K562 (cell line): ENCODE measurements around the gene WDR47. TPM values are rescaled to one million over a fixed set of nuclear protein-coding genes. Genes with fewer than 3 reads are reported as not detected.
A peak's percentile ranks its signal among the peaks of the same experiment; 100 is the strongest.

Experiments used
- ARID2 ChIP-seq: fragments of 450-650 bp; IDR thresholded peaks from 2 replicates; pipeline ENCODE4 v1.6.1; 2017; ENCODE audit warnings: antibody characterized with exemption, mild to moderate bottlenecking
- BHLHE40 ChIP-seq: IDR thresholded peaks from 2 replicates; pipeline ENCODE4 v1.6.1; 2011; ENCODE audit warnings: low read length, improper control_type of control experiment
- CEBPG ChIP-seq, 3 experiments: fragments of 200-800 bp in 1 of 3; sonication (Bioruptor generic) in 1 of 3; sonication (generic) in 1 of 3; formaldehyde crosslinking in 1 of 3; IDR thresholded peaks in 2 of 3; conservative IDR thresholded peaks in 1 of 3; 2 replicates each; pipeline versions ENCODE4 v1.6.1 to v1.8.0; 2016 to 2022; ENCODE audit warnings: missing compliant biosample characterization in 2 of 3, missing genetic modification characterization in 2 of 3, mild to moderate bottlenecking in 1 of 3, missing genetic modification reagents in 1 of 3
- CHD1 ChIP-seq: fragments of 200-600 bp; sonication (generic); IDR thresholded peaks from one replicate; pipeline ENCODE4 v1.6.1; 2012; ENCODE audit warnings: mild to moderate bottlenecking, moderate library complexity, low read length, inconsistent platforms
- DMBX1 ChIP-seq: fragments of 250-450 bp; sonication (Bioruptor Pico); IDR thresholded peaks from 2 replicates; pipeline ENCODE4 v1.8.0; 2022; ENCODE audit warnings: inconsistent platforms, mild to moderate bottlenecking, moderate library complexity, borderline replicate concordance
- E2F6 ChIP-seq, 2 experiments: IDR thresholded peaks; 2 replicates each; pipeline ENCODE4 v1.6.1; 2011; ENCODE audit warnings: borderline replicate concordance in 1 of 2, control low read depth in 1 of 2, low read depth in 1 of 2, low read length in 1 of 2, mild to moderate bottlenecking in 1 of 2, mixed read lengths in 1 of 2, moderate library complexity in 1 of 2; ENCODE audit not compliant: insufficient read depth in 1 of 2, insufficient read length in 1 of 2, poor library complexity in 1 of 2, severe bottlenecking in 1 of 2; ENCODE audit errors: extremely low read depth in 1 of 2
- ELF1 ChIP-seq: fragments of 200-800 bp; sonication (Bioruptor generic); IDR thresholded peaks from 2 replicates; pipeline ENCODE4 v1.6.1; 2016; ENCODE audit warnings: missing genetic modification characterization, missing compliant biosample characterization
- EWSR1 ChIP-seq: fragments of 450-650 bp; IDR thresholded peaks from 2 replicates; pipeline ENCODE4 v1.6.1; 2018; ENCODE audit warnings: borderline replicate concordance, mild to moderate bottlenecking, low read depth, moderate library complexity; ENCODE audit not compliant: partially characterized antibody
- FIP1L1 ChIP-seq: fragments of 200-400 bp; formaldehyde crosslinking; IDR thresholded peaks from 2 replicates; pipeline ENCODE4 v1.6.1; 2018; ENCODE audit warnings: mild to moderate bottlenecking, low read depth, low read length; ENCODE audit not compliant: poor library complexity, severe bottlenecking
- GATAD2A ChIP-seq: fragments of 450-650 bp; IDR thresholded peaks from 2 replicates; pipeline ENCODE4 v1.6.1; 2017
- HOXB6 ChIP-seq: fragments of 250-450 bp; sonication (Bioruptor Pico); IDR thresholded peaks from 2 replicates; pipeline ENCODE4 v1.5.1; 2022; ENCODE audit warnings: mild to moderate bottlenecking, borderline replicate concordance
- IFI16 ChIP-seq: fragments of 250-450 bp; sonication (Bioruptor Pico); IDR thresholded peaks from 2 replicates; pipeline ENCODE4 v2.1.2; 2022; ENCODE audit warnings: mild to moderate bottlenecking, inconsistent platforms
- NCOA1 ChIP-seq: fragments of 450-650 bp; IDR thresholded peaks from 2 replicates; pipeline ENCODE4 v1.6.1; 2016; ENCODE audit warnings: low read depth
- NEUROD1 ChIP-seq: fragments of 150-350 bp; IDR thresholded peaks from 2 replicates; pipeline ENCODE4 v1.6.1; 2014; ENCODE audit warnings: borderline replicate concordance, low read length, low read depth; ENCODE audit not compliant: partially characterized antibody
- NR2F6 ChIP-seq: fragments of 450-650 bp; formaldehyde crosslinking; IDR thresholded peaks from 2 replicates; pipeline ENCODE4 v1.4.0; 2020; ENCODE audit warnings: mild to moderate bottlenecking
- PHB ChIP-seq: fragments of 250-450 bp; sonication (Bioruptor Pico); IDR thresholded peaks from 2 replicates; pipeline ENCODE4 v1.5.0; 2021
- POLR2H ChIP-seq: IDR thresholded peaks from 2 replicates; pipeline ENCODE4 v1.6.1; 2016; ENCODE audit warnings: missing genetic modification characterization, low read depth, mild to moderate bottlenecking, control low read depth, missing compliant biosample characterization, moderate library complexity
- RCOR1 ChIP-seq, 2 experiments: IDR thresholded peaks; 2 replicates each; pipeline ENCODE4 v1.6.1; 2012; ENCODE audit warnings: low read depth in 2 of 2, low read length in 2 of 2, borderline replicate concordance in 1 of 2, improper control_type of control experiment in 1 of 2
- UBTF ChIP-seq, 2 experiments: IDR thresholded peaks; 2 replicates each; pipeline ENCODE4 v1.6.1; 2012; ENCODE audit warnings: improper control_type of control experiment in 2 of 2, low read depth in 2 of 2, low read length in 2 of 2, borderline replicate concordance in 1 of 2
- VEZF1 ChIP-seq: fragments of 200-800 bp; sonication (Bioruptor generic); IDR thresholded peaks from 2 replicates; pipeline ENCODE4 v1.6.1; 2017; ENCODE audit warnings: missing genetic modification characterization, missing compliant biosample characterization
- ZBTB17 ChIP-seq: fragments of 450-650 bp; formaldehyde crosslinking; IDR thresholded peaks from 2 replicates; pipeline ENCODE4 v1.4.0; 2020; ENCODE audit warnings: mild to moderate bottlenecking
- ZEB2 ChIP-seq: fragments of 450-650 bp; IDR thresholded peaks from 2 replicates; pipeline ENCODE4 v1.6.1; 2016
- ZNF124 ChIP-seq: sonication (generic); formaldehyde crosslinking; IDR thresholded peaks from 2 replicates; pipeline ENCODE4 v1.8.1; 2022; ENCODE audit warnings: missing genetic modification reagents
- polyA plus RNA-seq, 8 experiments: library from polyadenylated mRNA; depleted of rRNA in 4 of 8; stranded (reverse) in 5 of 8; unstranded in 3 of 8; fragments of >200 nt; fragmentation: Nextera tagmentation in 2 of 8; fragmentation: Illumina TruSeq in 1 of 8; extraction: Ambion mirVana in 2 of 8; extraction: Trizol in 1 of 8; gene quantifications; 2 replicates each; pipeline versions ENCODE4 v1.2.1 to v1.2.3, GENCODE V29; 2011 to 2014; ENCODE audit warnings: inconsistent platforms in 1 of 8, missing spikeins in 1 of 8
- total RNA-seq, 7 experiments: library from RNA; depleted of rRNA in 6 of 7; stranded (reverse); fragments of >200 nt in 6 of 7; fragmentation: Illumina TruSeq in 2 of 7; extraction: Trizol in 2 of 7; gene quantifications; 2 replicates each; pipeline versions ENCODE4 v1.2.1 to v1.2.3, GENCODE V29; 2011 to 2021; ENCODE audit warnings: low replicate concordance in 1 of 7

Gene WDR47
- total and polyA plus RNA-seq, 9 of the 15 experiments (the other 6 are each of a cell fraction or from before 2014, with no cell fraction given): 1.3 to 10.1 (median 4.9) TPM

- TF ChIP-seq PHB (peak; percentile 38; the same call in 1 of the 2 replicates), ELF1 (tag) (no peak), NCOA1 (no peak), NEUROD1 (peak; percentile 59), ARID2 (no peak), RCOR1 (IDR thresholded peaks at IDR 0.05; ENCODE audit: borderline replicate concordance in 1 of 2, low read depth in 2 of 2, low read length in 2 of 2) (peak; percentile 52 to 81; a peak in 3 of 4 replicates), HOXB6 (CRISPR knock-in tag) (no peak), ZBTB17 (CRISPR knock-in tag) (peak; percentile 99), ZEB2 (no peak; the same call in 1 of the 2 replicates), NR2F6 (no peak), CHD1 (peak; percentile 30), UBTF (IDR thresholded peaks at IDR 0.05; ENCODE audit: borderline replicate concordance in 1 of 2, low read depth in 2 of 2, low read length in 2 of 2) (peak; percentile 76 to 89; a peak in 2 of 4 replicates), FIP1L1 (peak; percentile 70), DMBX1 (no peak), POLR2H (peak; percentile 82), IFI16 (no peak), GATAD2A (no peak), ZNF124 (CRISPR knock-in tag) (no peak), E2F6 (IDR thresholded peaks at IDR 0.05; ENCODE audit: borderline replicate concordance in 1 of 2, extremely low read depth in 1 of 2, insufficient read depth in 1 of 2, insufficient read length in 1 of 2, low read depth in 1 of 2, low read length in 1 of 2, poor library complexity in 1 of 2, severe bottlenecking in 1 of 2) (peak; percentile 67 to 70), CEBPG (CRISPR knock-in tag; IDR thresholded peaks at IDR 0.05) (peak; percentile 55), CEBPG (tag; conservative IDR thresholded peaks at IDR 0.05 in 1 of 2, IDR thresholded peaks at IDR 0.05 in 1 of 2) (no peak), EWSR1 (no peak), VEZF1 (CRISPR knock-in tag) (peak; percentile 94), BHLHE40 (peak; percentile 56; the same call in 1 of the 2 replicates)
These were observed at the start of gene WDR47 (continued) for GRCh38 chr1:109041621-109042468.
